Activated naive CD4-positive, alpha-beta T cell treated with anti-CD3 and anti-CD28 coated beads, Interleukin-2, amount 50 U/mL, for 72 hours (primary cell): ENCODE measurements around the gene LGALS16. TPM values are rescaled to one million over a fixed set of nuclear protein-coding genes. Genes with fewer than 3 reads are reported as not detected.

ENCODE experiments used
- ATAC-seq, 2 donors: fragments of 150-1000 bp; cut with Tn5 transposase; 2 replicates each; pipeline ENCODE4 v1.10.0; 2021; ENCODE audit warnings: mild to moderate bottlenecking in 2 of 2, moderate library complexity in 2 of 2
- DNase-seq, 2 donors: peaks; one replicate each; pipeline ENCODE4 v3.0.0; 2021 to 2022; ENCODE audit warnings: low spot score in 2 of 2
- H3K27ac Mint-ChIP-seq, 2 donors: one replicate each; pipeline ENCODE4 v1.8.0; 2022; ENCODE audit warnings: mild to moderate bottlenecking in 2 of 2, mixed read lengths in 2 of 2
- H3K36me3 Mint-ChIP-seq, 2 donors: one replicate each; pipeline ENCODE4 v1.8.0; 2022; ENCODE audit warnings: mixed read lengths in 2 of 2
- H3K9me3 Mint-ChIP-seq, 2 donors: one replicate each; pipeline ENCODE4 v1.8.0; 2022; ENCODE audit warnings: mixed read lengths in 2 of 2
- total RNA-seq, 2 donors: library from RNA; stranded (reverse); gene quantifications; one replicate each; pipeline ENCODE4 v1.2.3, GENCODE V29; 2022

The LGALS16 gene
- total RNA-seq, 2 donors from 2014 or later, result not detected

DNA sequence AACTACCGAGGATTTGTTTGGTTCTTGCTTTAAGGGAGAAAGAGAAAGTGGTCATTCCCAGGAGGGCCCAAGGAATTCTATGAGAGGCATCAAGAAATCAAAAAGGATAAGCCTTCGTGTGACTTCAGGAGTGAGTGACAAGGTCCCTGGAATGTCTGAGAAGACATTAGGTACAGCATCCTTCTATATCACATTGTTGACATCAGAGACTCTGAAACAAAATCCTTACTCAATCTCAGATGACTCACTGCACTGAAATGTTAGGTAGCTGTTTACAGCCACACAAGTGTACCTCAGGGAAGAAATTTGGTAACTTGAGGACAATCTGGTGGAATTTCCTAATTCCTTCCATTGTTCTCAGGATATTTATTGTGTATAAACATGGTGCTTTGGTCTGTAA is 40.7 kb downstream of the LGALS16 start:
- no peak for DNase-seq
- no peak overlapping the region for H3K27ac Mint-ChIP-seq
- H3K9me3 Mint-ChIP-seq, result no peaks in the 10 kb centered on the region
- no peak for ATAC-seq
- no peaks in the 10 kb centered on the region for H3K36me3 Mint-ChIP-seq

GRCh38 chr19:39698535-39698934 is 42.8 kb downstream of the LGALS16 start:
- Mint-ChIP-seq H3K27ac (no peak overlapping the region), H3K9me3 (peaks cover 0 to 5% of the 10 kb centered on the region in 2 donors), H3K36me3 (no peaks in the 10 kb centered on the region)
- DNase-seq, result no peak
- no peak for ATAC-seq

DNA sequence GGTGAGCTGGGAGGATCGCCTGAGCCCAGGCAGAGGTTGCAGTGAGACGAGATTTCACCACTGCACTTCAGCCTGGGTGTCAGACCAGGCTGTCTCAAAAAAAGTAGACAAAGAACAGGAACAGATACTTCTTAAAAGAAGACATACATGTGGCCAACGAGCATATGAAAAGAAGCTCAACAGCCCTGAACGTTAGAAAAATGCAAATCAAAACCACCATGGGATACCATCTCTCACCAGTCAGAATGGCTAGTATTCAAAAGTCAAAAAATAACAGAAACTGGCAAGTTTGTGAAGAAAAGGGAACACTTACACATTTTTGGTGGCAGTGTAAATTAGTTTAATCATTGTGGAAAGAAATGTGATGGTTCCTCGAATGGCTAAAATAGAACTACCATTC is 45.6 kb downstream of the LGALS16 start:
- H3K27ac Mint-ChIP-seq, result no peak overlapping the region
- ATAC-seq (no peak), DNase-seq (no peak)
- peaks cover 0 to 12% of the 10 kb centered on the region in 2 donors for H3K9me3 Mint-ChIP-seq
- peaks cover 0 to 20% of the 10 kb centered on the region in 2 donors for H3K36me3 Mint-ChIP-seq

GRCh38 chr19:39704181-39705044 is 48.7 kb downstream of the LGALS16 start, which contains the start of gene LGALS14:
LGALS14 (plus strand) TSS chr19:39704481; CDS start chr19:39704529, 48 bp downstream.
- peak within 1 kb of the TSS; percentile 82 to 90 for H3K27ac Mint-ChIP-seq
- ATAC-seq (peak; percentile 76 to 92), DNase-seq (peak in 1 of 2 donors; percentile 30)
- peaks cover 8 to 25% of the 10 kb centered on the region in 2 donors for H3K9me3 Mint-ChIP-seq
- peaks cover 5 to 35% of the 10 kb centered on the region in 2 donors for H3K36me3 Mint-ChIP-seq

- Mint-ChIP-seq H3K36me3 (peaks cover 5 to 35% of the 10 kb centered on the region in 2 donors), H3K9me3 (peaks cover 8 to 25% of the 10 kb centered on the region in 2 donors), H3K27ac (peak overlapping the region; percentile 82 to 96)
- peak in 1 of 2 donors; percentile 15 for DNase-seq
- ATAC-seq, result peak; percentile 56 to 73
Observed at GRCh38 chr19:39705578-39706188, 50.0 kb downstream of the LGALS16 start.

DNA sequence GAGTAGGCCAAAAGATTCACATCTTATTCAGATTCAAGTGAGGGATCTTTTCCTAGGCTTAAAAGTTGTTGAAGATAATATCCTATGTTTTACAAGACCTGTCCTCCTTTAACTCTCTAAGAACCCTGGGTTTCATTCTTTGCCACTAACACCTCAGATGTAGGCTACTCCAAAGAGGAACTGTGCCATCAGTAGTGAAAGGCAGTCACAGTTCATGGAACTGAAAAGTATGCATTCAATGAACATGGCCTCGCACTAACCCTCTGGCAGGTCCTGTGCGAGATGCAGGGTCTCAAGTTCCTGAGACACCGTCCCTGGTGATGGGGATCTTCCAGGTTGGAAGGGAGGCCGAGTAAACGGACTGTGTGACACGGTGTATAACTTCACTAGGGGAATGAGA is 52.9 kb downstream of the LGALS16 start:
- ATAC-seq (no peak), DNase-seq (no peak)
- H3K27ac Mint-ChIP-seq, result no peak overlapping the region
- H3K9me3 Mint-ChIP-seq, result peaks cover 8 to 30% of the 10 kb centered on the region in 2 donors
- peaks cover 5 to 35% of the 10 kb centered on the region in 2 donors for H3K36me3 Mint-ChIP-seq

GRCh38 chr19:39709026-39709872 is 53.5 kb downstream of the LGALS16 start:
- ATAC-seq (no peak), DNase-seq (no peak)
- H3K9me3 Mint-ChIP-seq, result peaks cover 8 to 30% of the 10 kb centered on the region in 2 donors
- no peak overlapping the region for H3K27ac Mint-ChIP-seq
- H3K36me3 Mint-ChIP-seq, result peaks cover 5 to 35% of the 10 kb centered on the region in 2 donors

Other genes with a start within 250 kb of the LGALS16 start
- gene ZFP36, start 249.1 kb upstream of the LGALS16 start, total RNA-seq, result 100 to 1,000 TPM in 1 of 2 donors, 10 to 100 TPM in 1; 59.7 to 183 TPM
- 10 to 100 TPM; 52.4 to 55.6 TPM for gene PLEKHG2, start 243.2 kb upstream of the LGALS16 start, total RNA-seq
- 1,000 to 10,000 TPM; 3,128 to 3,624 TPM for gene RPS16, start 220.0 kb upstream of the LGALS16 start, total RNA-seq
- gene SUPT5H, start 210.3 kb upstream of the LGALS16 start, total RNA-seq, result 100 to 1,000 TPM; 197 to 211 TPM
- gene TIMM50, start 175.1 kb upstream of the LGALS16 start, total RNA-seq, result 10 to 100 TPM; 71.2 to 84.8 TPM
- under 1 TPM; 0.46 to 0.97 TPM for gene DLL3, start 157.0 kb upstream of the LGALS16 start, total RNA-seq
- not detected for gene SELENOV, start 140.8 kb upstream of the LGALS16 start, total RNA-seq
- gene EID2B, start 123.1 kb upstream of the LGALS16 start, total RNA-seq, result 1 to 10 TPM; 3.0 to 4.6 TPM
- 10 to 100 TPM; 11.4 to 12.7 TPM for gene EID2, start 115.8 kb upstream of the LGALS16 start, total RNA-seq
- gene LGALS13, start 53.4 kb upstream of the LGALS16 start, total RNA-seq, result not detected
- 1 to 10 TPM; 3.3 to 5.1 TPM for gene LGALS14, start 48.6 kb downstream of the LGALS16 start, total RNA-seq
- gene CLC, start 82.1 kb downstream of the LGALS16 start, total RNA-seq, result 1 to 10 TPM in 1 of 2 donors, under 1 TPM in 1; 0.86 to 1.0 TPM
- not detected for gene LEUTX, start 122.9 kb downstream of the LGALS16 start, total RNA-seq
- gene DYRK1B, start 178.2 kb downstream of the LGALS16 start, total RNA-seq, result 10 to 100 TPM in 1 of 2 donors, 1 to 10 TPM in 1; 8.9 to 10.3 TPM
- 100 to 1,000 TPM; 515 to 771 TPM for gene FBL, start 190.5 kb downstream of the LGALS16 start, total RNA-seq